Activated naive CD4-positive, alpha-beta T cell treated with anti-CD3 and anti-CD28 coated beads, Interleukin-2, amount 50 U/mL, for 24 hours (primary cell): ENCODE data around the gene METTL4.
"Not testable (repeated sequence)": the region's sequence is repeated elsewhere in the genome, so short reads cannot be mapped to it uniquely, and the experiment has no call there.

ENCODE experiments used
- H3K27ac Mint-ChIP-seq: one replicate; pipeline ENCODE4 v1.8.0; 2021; ENCODE audit warnings: mild to moderate bottlenecking, mixed read lengths
- H3K27me3 Mint-ChIP-seq: one replicate; pipeline ENCODE4 v1.8.0; 2021; ENCODE audit warnings: mixed read lengths
- H3K36me3 Mint-ChIP-seq: one replicate; pipeline ENCODE4 v1.8.0; 2021; ENCODE audit warnings: mixed read lengths
- H3K4me1 Mint-ChIP-seq: one replicate; pipeline ENCODE4 v1.8.0; 2021; ENCODE audit warnings: mixed read lengths
- H3K4me3 Mint-ChIP-seq: one replicate; pipeline ENCODE4 v1.8.0; 2021; ENCODE audit warnings: mild to moderate bottlenecking, mixed read lengths
- H3K9me3 Mint-ChIP-seq: one replicate; pipeline ENCODE4 v1.8.0; 2021; ENCODE audit warnings: mixed read lengths

The METTL4 gene

GRCh38 chr18:2572892-2573291, 1.6 kb upstream of the METTL4 start:
- peaks cover 54% of the 10 kb centered on the region for H3K4me1 Mint-ChIP-seq
- H3K9me3 Mint-ChIP-seq: no peaks in the 10 kb centered on the region
- peaks cover 7% of the 10 kb centered on the region for H3K36me3 Mint-ChIP-seq
- H3K4me3 Mint-ChIP-seq: peak overlapping the region; percentile 52
- H3K27me3 Mint-ChIP-seq: no peaks in the 10 kb centered on the region
- peak overlapping the region; percentile 8 for H3K27ac Mint-ChIP-seq

- Mint-ChIP-seq H3K27me3 (no peaks in the 10 kb centered on the region), H3K9me3 (no peaks in the 10 kb centered on the region), H3K4me1 (peaks cover 54% of the 10 kb centered on the region), H3K4me3 (peak overlapping the region; percentile 100), H3K36me3 (peaks cover 11% of the 10 kb centered on the region), H3K27ac (peak overlapping the region; percentile 100)
Measured at GRCh38 chr18:2572171-2572569, 865 bp upstream of the METTL4 start.

- H3K27me3 Mint-ChIP-seq: no peaks in the 10 kb centered on the region
- peaks cover 59% of the 10 kb centered on the region for H3K4me1 Mint-ChIP-seq
- peak overlapping the region; percentile 100 for H3K27ac Mint-ChIP-seq
- H3K9me3 Mint-ChIP-seq: no peaks in the 10 kb centered on the region
- H3K4me3 Mint-ChIP-seq: peak overlapping the region; percentile 100
- peaks cover 15% of the 10 kb centered on the region for H3K36me3 Mint-ChIP-seq
Measured at GRCh38 chr18:2570772-2571199, 519 bp downstream of the METTL4 start.

GRCh38 chr18:2569338-2570207, 1.7 kb downstream of the METTL4 start:
- Mint-ChIP-seq H3K4me1 (peaks cover 70% of the 10 kb centered on the region), H3K27ac (peak overlapping the region; percentile 53), H3K4me3 (peak overlapping the region; percentile 100), H3K27me3 (no peaks in the 10 kb centered on the region), H3K9me3 (no peaks in the 10 kb centered on the region), H3K36me3 (peaks cover 21% of the 10 kb centered on the region)

GRCh38 chr18:2568605-2569004, 2.7 kb downstream of the METTL4 start:
- H3K4me3 Mint-ChIP-seq: peak overlapping the region; percentile 100
- H3K4me1 Mint-ChIP-seq: peaks cover 72% of the 10 kb centered on the region
- no peaks in the 10 kb centered on the region for H3K9me3 Mint-ChIP-seq
- H3K36me3 Mint-ChIP-seq: peaks cover 21% of the 10 kb centered on the region
- peak overlapping the region; percentile 53 for H3K27ac Mint-ChIP-seq
- no peaks in the 10 kb centered on the region for H3K27me3 Mint-ChIP-seq

- H3K9me3 Mint-ChIP-seq: no peaks in the 10 kb centered on the region
- H3K4me1 Mint-ChIP-seq: peaks cover 71% of the 10 kb centered on the region
- H3K4me3 Mint-ChIP-seq: peak overlapping the region; percentile 16
- H3K36me3 Mint-ChIP-seq: peaks cover 21% of the 10 kb centered on the region
- H3K27ac Mint-ChIP-seq: no peak overlapping the region
- H3K27me3 Mint-ChIP-seq: no peaks in the 10 kb centered on the region
Measured at GRCh38 chr18:2568129-2568528, 3.2 kb downstream of the METTL4 start.

GRCh38 chr18:2564373-2564772, 6.9 kb downstream of the METTL4 start:
- no peaks in the 10 kb centered on the region for H3K27me3 Mint-ChIP-seq
- no peak overlapping the region for H3K27ac Mint-ChIP-seq
- H3K4me3 Mint-ChIP-seq: no peak overlapping the region
- H3K9me3 Mint-ChIP-seq: no peaks in the 10 kb centered on the region
- H3K4me1 Mint-ChIP-seq: peaks cover 42% of the 10 kb centered on the region
- H3K36me3 Mint-ChIP-seq: peaks cover 24% of the 10 kb centered on the region

- H3K27me3 Mint-ChIP-seq: no peaks in the 10 kb centered on the region
- H3K36me3 Mint-ChIP-seq: peaks cover 9% of the 10 kb centered on the region
- H3K4me1 Mint-ChIP-seq: peaks cover 27% of the 10 kb centered on the region
- no peak overlapping the region for H3K4me3 Mint-ChIP-seq
- H3K9me3 Mint-ChIP-seq: no peaks in the 10 kb centered on the region
- H3K27ac Mint-ChIP-seq: no peak overlapping the region
Measured at GRCh38 chr18:2559249-2559648, 12.1 kb downstream of the METTL4 start.

GRCh38 chr18:2557536-2557935, 13.8 kb downstream of the METTL4 start:
- Mint-ChIP-seq H3K4me3 (no peak overlapping the region), H3K9me3 (no peaks in the 10 kb centered on the region), H3K27ac (no peak overlapping the region), H3K36me3 (peaks cover 13% of the 10 kb centered on the region), H3K27me3 (no peaks in the 10 kb centered on the region), H3K4me1 (peaks cover 31% of the 10 kb centered on the region)

GRCh38 chr18:2555895-2556294, 15.4 kb downstream of the METTL4 start:
- H3K9me3 Mint-ChIP-seq: no peaks in the 10 kb centered on the region
- H3K36me3 Mint-ChIP-seq: peaks cover 13% of the 10 kb centered on the region
- peaks cover 31% of the 10 kb centered on the region for H3K4me1 Mint-ChIP-seq
- no peak overlapping the region for H3K4me3 Mint-ChIP-seq
- peak overlapping the region; percentile 1 for H3K27ac Mint-ChIP-seq
- no peaks in the 10 kb centered on the region for H3K27me3 Mint-ChIP-seq

- Mint-ChIP-seq H3K9me3 (no peaks in the 10 kb centered on the region), H3K4me3 (no peak overlapping the region), H3K27ac (no peak overlapping the region), H3K36me3 (peaks cover 16% of the 10 kb centered on the region), H3K4me1 (peaks cover 32% of the 10 kb centered on the region), H3K27me3 (no peaks in the 10 kb centered on the region)
Measured at GRCh38 chr18:2554696-2555095, 16.6 kb downstream of the METTL4 start.

- Mint-ChIP-seq H3K36me3 (peaks cover 18% of the 10 kb centered on the region), H3K9me3 (no peaks in the 10 kb centered on the region), H3K4me1 (peaks cover 39% of the 10 kb centered on the region), H3K27me3 (no peaks in the 10 kb centered on the region), H3K27ac (peak overlapping the region; percentile 30), H3K4me3 (no peak overlapping the region)
Measured at GRCh38 chr18:2551425-2551824, 19.9 kb downstream of the METTL4 start.

- Mint-ChIP-seq H3K4me3 (no peak overlapping the region), H3K27ac (no peak overlapping the region), H3K27me3 (no peaks in the 10 kb centered on the region), H3K4me1 (peaks cover 35% of the 10 kb centered on the region), H3K36me3 (peaks cover 15% of the 10 kb centered on the region), H3K9me3 (no peaks in the 10 kb centered on the region)
Measured at GRCh38 chr18:2549462-2549861, 21.8 kb downstream of the METTL4 start.

GRCh38 chr18:2547477-2548087, 23.7 kb downstream of the METTL4 start:
- H3K9me3 Mint-ChIP-seq: no peaks in the 10 kb centered on the region
- peaks cover 31% of the 10 kb centered on the region for H3K4me1 Mint-ChIP-seq
- H3K36me3 Mint-ChIP-seq: peaks cover 9% of the 10 kb centered on the region
- H3K27me3 Mint-ChIP-seq: no peaks in the 10 kb centered on the region
- H3K4me3 Mint-ChIP-seq: no peak overlapping the region
- H3K27ac Mint-ChIP-seq: peak overlapping the region; percentile 17

GRCh38 chr18:2545155-2545554, 26.1 kb downstream of the METTL4 start:
- Mint-ChIP-seq H3K27ac (no peak overlapping the region), H3K9me3 (no peaks in the 10 kb centered on the region), H3K4me3 (no peak overlapping the region), H3K36me3 (peaks cover 1% of the 10 kb centered on the region), H3K27me3 (no peaks in the 10 kb centered on the region), H3K4me1 (peaks cover 28% of the 10 kb centered on the region)

- not testable (repeated sequence) for H3K27me3 Mint-ChIP-seq, H3K4me3 Mint-ChIP-seq, H3K36me3 Mint-ChIP-seq, H3K4me1 Mint-ChIP-seq, H3K27ac Mint-ChIP-seq, H3K9me3 Mint-ChIP-seq
Measured at GRCh38 chr18:2541925-2542563, 29.3 kb downstream of the METTL4 start.
